NCI-H2196 (cell line): Measurements from ENCODE around the gene RPTOR.

Experiments used
- DNase-seq: peaks from one replicate; lab custom pipeline; 2025; ENCODE audit not compliant: unreplicated experiment; lab: John Stamatoyannopoulos, UW

Gene RPTOR

DNA sequence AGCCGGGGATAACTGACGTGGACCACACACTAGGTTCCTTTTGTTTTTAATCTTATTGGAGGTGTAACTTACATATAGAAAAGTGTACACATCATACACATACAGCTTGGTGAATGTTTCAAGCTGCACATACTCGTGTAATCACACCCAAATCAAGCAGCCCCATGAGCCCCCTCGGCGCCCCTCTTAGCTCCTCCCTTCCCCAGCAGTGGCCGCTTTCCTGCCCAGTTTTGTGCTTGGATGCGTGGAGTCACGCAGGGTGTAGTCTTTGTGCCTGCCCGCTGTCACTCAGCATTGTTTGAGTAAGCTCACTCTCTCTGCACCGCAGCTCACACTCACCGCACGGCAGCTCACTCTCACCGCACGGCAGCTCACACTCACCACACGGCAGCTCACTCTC is 295.3 kb downstream of the RPTOR start:
- DNase-seq = no peak

DNA sequence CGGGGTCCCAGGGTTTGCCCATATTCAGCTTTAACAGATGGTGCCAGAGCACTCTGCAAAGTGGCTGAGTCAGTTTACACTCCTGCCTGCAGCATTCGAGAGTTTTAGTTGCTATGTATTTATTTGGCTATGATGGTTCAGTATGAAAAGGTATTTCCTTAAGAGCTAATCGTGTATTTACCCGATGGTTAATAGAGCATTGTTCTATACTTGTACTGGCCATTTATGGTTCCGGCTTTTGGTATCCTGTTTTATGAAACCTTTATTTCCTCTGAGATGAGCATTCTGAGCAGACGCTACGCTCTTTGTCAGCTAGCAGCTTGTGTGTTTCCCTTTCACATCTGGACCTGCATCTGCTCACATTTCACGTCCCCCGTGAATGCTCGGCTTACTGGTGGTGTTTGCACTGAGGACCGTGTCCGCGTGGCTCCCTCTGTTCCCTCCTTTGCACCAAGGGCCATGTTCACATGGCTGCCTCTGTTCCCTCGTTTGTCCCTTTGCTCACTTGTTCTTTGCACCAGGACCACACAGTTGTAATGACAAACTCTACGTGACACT is 297.9 kb downstream of the RPTOR start:
- no peak for DNase-seq

DNA sequence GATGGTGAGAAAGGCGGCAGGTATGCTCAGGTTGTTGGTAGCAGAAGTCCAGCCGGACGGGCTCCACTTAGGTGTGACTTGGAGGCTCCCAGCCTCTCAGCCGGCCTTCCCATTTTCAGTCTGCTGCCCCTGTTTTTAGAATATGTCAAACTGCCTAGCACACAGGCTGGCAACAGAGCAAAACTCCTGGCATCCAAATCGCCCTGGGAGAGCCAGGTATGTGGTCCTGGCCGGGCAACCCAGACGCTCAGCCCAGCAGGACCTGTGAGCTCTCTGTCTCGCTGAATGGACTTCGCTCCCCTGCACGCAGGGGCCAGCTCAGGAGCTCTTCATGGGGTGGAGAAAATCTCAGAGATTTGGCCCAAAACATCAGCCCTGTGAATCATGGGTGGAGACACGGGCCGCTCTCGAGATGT is 299.1 kb downstream of the RPTOR start:
- no peak for DNase-seq

DNA sequence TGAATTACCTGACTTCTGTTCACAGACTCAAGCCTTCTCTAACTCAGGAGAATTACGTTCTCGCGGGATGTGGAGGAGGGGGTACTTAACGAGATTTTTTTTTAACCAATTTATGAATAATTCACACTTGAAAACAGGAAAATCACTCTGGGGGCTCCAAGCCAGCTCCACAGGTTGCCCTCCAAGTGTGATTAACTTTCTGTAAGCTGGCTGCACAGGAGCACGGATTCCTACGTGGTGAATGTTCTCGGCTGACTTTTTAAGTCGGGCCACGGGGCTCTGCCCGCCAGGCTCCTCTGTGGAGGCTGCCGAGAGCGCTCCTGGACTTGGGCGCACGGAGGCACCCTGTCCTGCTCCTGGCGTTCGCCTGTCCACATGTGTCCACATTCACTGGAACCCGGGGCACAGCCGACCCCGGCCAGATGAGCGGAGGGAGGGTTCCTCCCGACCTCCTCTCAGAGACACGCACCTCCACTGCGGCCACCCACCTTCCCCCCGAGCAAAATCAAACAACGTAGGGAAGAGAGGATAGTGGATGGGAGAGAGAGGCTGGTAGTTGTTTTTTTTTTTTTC is 299.9 kb downstream of the RPTOR start:
- DNase-seq = no peak

DNA sequence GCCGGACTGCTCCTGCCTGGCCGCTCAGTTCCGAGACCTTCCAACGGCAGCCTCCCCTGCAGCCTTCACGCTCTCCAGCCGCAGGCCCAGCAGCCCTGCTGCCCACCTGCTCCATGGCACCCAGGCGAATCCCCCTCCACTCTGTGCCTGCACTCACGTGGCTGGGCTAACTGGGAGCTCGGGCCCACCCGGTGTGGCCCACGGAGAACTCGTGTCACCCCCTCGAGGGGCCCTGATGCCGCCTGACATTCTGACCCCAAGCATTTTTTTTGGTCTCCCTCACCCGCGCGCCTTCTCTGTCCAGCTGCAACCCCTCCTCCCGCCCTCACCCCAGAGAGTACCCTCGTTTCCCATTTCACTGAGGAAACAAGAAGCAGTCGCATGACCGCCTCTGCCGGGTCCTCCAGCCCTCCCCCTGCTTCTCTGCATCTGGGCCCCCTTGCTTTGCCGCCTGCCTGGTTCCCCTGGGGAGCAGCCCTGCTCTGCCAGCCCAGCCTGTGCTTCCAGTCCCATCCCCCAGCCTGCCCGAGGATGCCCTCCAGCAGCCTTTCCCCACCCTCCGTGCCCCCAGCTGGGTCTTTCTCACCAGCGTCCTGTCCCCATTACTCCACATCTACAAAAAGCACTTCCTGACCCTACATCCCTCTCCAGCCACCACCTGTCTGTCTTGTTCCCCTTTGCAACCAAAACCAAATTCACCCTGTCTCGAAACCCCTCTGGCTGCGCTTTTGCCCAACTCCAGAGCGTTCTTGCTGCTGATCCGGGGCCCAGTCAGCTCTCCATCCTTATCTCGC is 300.6 kb downstream of the RPTOR start:
- no peak for DNase-seq

DNA sequence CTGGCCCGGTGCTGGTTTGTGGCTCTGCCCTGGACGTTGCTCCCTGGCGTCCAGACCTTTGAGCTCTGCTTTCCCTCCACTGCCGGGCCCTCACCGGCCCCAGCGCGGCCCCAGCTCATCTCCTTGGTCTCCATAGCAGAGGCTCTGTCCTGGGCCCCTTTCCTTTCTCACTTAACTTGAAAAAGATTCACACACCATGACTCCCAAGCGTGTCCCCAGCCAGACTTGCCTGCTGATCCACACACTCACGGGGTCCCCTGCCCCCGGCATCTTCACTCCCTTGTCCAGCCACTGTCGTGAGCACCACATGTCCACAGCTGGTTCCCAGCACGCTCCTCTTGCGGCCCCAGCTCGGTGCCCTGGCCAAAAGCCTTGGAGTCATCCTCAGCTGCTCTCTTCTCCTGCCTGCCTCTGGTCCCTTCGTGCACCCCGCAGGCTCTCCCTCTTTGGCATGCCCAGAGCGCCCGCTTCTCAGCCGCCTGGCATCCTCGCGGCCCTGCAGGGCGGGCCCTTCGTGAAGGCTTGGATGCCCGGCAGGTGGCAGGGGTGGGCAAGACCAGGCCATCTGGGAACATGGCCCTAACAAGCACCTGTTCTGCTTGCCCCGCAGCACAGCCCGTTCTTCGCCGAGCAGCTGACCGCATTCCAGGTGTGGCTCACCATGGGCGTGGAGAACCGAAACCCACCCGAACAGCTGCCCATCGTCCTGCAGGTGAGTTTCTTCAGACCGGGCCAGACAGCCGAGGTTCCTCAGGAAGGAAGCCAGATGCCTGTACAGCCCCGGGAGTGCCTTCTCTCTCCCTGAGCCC is 301.4 kb downstream of the RPTOR start:
- DNase-seq = no peak

DNA sequence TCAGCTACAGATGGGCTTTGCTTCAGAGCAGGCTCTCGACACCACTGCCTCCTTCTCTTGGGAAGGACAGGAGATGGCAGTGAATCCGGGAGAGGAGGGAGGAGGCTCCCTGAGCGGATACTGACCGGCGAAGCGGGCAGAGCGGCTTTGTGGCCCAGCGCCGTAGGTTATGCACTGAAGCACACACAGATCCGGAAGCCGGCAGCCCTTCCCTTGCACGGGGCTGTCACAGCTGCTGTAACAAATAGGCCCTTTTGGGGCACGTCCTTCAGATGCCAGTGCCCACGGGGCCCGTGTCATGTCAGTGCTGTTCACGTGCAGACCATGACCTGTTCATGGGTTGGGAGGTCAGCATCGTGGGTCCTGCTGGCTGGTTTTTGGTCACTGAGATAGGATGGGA is 302.3 kb downstream of the RPTOR start:
- no peak for DNase-seq

DNA sequence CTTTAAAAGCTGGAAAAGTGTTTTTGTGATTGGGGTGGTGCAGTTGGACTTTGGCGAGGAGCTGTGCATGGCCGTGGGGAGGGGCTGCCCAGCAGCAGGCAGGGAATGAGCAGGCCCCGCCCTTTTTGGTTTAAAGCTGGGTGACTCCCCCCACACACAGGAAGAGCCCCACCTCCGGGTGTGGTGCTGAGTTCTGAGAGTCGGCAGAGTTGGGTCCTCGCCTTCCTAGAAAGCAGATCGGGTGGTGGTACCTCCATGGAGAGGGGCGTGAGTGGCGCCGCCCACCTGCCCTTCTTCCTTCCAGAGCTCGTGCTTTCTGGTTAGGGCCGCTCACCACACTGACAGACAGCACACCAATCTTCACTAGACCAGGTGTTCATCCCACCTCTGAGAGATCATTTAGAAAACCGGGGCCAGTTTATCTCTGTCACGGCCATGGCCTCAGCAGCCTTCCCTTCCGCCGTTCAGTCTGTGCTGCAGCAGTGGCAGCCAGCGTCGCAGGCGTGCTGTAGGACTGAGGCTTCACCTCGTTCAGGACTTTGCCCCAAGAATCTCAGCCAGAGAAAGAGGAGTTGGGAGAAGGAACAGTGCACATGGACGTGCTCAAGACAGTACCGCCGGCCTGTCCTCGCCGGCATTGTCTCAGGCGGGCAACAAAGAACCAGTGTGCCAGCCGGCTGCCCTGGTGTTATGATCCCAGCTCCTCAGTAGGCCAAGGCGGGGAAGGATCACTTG is 303.0 kb downstream of the RPTOR start:
- no peak for DNase-seq

DNA sequence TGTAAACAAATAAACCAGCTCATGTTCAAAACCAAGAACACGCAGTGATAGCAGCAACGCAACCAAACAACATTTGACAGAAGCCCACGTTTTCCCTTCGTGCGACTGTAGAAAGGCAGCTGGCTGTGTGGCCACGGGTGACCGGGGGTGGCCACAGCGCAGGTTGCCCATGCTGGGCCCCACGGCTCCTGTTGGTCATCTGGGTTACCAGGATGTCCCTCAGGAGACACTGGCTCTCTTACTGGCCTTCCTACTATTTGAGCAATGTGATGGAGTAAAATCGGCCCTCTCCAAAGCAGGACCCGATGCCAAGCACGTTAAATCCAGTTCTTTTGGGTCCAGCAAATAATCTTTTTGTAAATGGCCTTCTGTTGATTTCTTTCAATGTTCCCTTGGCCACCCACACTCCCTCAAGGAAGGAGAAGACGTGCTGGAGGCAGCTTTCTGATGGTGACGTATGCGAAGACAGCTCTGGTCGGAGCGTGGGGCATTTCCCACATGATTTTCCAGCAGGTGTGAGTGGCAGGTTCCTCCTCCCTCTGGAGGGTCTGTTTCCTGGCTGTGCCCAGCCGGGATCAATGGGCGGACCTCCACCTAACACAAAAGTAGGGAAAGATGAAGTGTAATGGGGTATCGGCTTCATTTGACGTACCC is 303.9 kb downstream of the RPTOR start:
- DNase-seq = no peak

DNA sequence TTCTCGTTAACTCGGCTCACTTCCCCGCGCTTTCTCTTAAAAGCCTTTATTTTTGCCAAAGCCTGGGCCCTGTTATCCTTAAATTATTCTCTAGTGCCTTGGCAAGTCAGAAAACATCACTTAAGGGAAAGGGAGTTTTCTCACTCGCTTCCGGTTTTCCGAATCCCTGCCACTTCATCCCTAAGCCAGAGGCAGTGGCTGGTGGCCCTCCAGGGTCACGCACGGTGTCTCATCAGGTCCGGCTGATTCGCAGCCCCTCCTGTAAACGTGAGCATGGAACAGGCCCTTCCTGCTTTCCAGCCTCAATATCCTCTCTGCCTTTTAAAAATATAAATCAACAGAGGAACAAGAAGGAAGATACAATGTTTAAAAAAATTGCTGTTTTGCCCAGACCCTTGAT is 304.5 kb downstream of the RPTOR start:
- no peak for DNase-seq

DNA sequence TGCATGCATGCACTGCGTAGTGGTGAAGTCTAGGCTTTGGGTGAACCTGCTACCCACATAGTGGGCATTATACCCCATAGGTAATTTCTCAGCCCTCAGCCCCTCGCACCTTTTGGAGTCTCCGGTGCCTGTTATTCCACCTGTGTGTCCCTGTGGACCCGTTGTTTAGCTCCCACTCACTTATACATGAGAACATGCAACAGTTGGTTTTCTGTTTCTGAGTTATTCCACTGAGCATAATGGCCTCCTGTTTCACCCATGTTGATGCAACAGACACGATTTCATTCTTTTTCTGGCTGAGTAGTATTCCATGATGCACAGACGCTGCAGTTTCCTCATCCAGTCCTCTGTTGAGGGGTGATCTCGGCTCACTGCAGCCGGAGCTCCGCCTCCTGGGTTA is 305.5 kb downstream of the RPTOR start:
- no peak for DNase-seq

DNA sequence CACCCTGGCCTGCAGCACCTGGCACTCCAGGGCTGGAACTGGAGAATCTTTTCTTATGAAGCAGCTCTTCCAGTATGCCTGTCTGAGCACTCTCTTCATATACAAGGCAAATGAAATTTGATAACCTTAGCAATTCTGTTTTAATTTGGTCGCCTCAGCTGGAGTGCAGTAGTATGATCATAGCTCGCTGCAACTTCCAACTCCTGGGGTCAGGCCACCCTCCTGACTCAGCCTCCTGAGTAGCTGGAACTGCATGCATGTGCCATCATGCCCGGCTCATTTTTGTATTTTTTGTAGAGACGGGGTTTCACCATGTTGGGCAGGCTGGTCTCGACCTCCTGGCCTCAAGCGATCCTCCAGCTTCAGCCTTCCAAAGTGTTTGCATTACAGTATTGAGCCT is 306.2 kb downstream of the RPTOR start:
- DNase-seq = peak; percentile 78

DNA sequence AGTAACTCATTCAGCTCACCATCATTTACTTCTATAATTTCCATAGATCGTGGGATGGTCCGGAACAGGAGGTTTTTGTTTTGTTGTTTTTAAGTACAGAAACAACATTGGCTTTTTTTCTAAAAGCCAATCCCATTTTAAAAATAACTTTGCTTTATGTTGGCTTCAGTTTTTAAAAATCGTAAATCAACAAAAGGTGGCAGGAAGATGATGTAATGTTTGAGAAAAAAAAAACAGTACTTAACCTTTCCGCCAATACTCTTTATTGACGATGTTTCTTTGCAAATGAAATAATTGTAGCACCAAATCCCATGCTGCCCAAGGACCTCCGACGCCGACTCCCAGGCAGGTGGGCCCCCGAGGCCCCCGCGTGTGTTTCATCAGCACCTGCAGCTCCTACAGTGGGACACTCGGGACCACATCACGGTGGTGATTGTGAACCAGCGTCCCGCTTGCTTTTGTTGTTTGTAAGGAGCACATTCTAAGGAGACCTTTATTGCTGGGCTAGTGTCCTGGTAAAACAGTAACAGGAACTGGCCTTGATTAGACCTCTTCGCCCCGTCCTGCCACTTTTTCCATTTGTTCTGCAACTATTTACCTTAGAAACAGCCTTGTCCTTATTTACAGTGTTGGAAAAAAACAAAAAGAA is 306.8 kb downstream of the RPTOR start:
- no peak for DNase-seq

DNA sequence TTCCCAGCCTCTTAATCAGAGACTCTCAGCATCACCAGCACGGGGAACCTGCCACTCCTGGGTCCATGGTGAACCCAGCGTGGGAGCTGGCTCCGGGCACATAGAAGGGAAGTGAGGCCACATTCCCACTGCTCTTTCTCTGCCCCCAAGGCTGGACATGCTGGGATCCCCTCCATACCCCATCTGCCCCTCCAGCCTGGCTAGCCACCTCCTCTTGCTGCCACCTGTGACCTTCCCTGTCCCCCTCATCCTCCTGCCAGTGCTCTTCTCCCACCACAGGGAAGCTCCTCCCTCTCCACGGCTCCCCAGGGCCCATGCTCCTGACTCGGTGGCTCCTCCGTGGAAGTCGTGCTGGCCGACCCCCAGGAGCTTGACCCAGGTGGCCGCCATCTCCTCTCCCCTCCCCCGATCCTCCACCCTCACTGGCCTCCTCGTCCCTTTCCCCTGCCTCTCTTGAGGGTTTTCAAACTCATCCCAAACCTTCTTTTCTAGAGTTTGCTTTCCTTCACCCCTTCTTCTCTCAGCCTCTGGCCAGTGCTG is 307.9 kb downstream of the RPTOR start:
- DNase-seq = no peak

DNA sequence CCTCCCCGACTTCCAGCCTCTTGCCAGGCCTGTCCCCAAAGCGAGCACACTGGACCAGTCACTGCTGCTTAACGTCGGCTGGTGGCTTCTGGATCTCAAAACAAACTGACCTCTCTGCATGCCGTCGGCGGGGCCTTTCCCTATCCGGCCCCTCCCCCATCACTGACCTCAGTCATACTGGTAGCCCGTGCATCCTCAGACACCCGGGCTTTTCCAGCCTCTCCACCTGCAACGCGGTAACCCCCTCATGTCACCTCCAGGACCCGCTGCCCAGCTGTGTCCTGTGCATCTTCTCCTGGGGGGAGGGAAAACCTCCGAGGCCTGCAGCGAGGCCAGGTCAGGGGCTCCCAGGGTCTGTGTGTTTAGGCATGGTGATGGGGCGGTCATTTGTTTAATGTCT is 308.4 kb downstream of the RPTOR start:
- DNase-seq = no peak

DNA sequence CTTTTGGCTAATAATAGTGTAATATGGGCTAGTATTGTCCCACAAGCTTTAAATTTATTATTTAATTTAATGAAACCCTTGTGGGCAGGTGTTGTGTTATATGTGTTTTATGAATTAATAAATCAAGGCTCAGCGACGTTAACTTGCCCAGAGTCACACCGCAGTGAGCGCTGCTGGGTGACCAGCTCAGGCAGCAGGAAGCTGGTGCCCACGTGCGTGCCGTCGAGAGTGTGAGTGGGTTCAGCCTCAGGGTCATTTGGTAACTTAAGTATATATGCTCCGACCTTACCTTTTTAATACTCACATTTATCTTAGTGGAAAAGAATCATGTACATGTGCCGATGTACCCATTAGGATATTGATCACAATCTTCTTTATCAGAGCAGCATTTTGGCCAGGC is 309.6 kb downstream of the RPTOR start:
- DNase-seq = no peak

DNA sequence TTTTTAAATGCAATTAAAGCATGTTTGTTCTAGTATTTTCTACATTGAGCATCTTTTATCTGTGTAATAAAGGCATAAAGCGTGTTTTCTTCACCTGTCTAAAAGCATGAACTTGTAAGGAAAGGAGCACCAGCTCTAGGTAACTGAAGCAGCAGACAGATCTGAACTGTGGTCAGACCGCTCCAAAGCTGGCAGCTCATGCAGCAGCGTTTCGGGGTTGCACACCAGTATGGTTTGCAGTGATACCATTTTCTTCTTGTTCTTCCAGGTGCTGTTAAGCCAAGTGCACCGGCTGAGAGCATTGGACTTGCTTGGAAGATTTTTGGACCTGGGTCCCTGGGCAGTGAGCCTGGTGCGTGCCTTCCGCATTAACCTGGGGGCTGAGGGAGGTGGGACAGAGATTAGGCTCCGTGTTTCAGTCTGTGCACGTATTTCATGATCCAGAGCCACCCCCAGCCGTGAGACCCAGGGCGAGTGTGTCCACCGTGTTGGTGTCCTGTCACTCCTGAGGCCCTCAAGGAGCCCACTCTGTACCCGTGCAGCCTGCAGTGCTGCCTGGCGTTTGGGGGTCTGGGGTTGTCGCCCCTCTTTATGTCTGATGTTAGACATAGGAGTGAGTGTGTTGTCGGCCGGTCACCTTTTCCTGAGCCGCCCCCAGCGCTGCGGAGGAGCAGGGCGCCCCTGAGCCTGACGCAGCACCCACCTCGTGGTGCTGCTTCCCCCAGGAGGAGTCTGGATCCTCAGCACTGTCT is 310.7 kb downstream of the RPTOR start:
- no peak for DNase-seq

DNA sequence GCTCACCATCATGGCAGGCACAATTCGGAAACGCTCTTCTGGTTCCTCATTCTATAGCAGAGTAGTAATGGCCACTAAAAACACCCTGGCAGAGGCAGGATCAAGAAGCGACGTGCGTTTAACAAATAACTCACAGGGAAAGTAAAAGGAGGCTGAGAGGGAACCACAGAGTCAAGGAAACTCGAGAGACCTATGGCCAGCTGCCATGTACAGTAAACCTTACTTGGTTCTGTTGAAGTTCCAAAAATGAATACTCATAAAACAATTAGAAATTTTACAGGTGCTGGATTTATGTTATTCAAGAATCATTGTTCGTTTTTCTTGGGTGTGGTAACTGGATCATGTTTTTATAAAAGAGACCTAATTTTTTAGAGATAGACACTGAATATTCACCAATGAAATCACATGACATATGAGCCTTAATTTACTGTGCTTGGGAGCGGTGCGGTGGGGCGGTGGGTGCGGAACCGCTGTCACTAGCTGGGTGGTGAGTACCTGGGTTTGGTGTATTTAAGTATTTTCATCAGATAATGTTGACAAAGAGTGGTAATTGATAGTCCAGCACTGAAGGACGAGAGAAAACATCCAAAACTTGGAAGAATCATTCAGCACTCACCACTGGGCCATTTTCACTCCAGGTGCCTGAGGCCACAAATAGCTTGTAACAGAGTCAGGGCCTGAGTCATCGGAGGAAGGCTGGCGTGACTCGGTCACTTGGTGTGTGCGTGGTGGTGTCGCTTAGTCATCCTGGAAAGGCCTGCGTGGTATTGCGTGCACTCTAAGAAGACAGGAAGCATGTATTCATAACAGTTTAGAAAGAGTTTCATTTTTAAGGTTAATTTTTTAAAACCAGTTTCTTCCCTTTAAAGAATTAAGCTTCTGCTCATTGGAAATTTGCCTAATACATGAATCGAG is 311.6 kb downstream of the RPTOR start:
- DNase-seq = peak; percentile 66
